T-helper 2 cell treated with Interferon-gamma antibody and Interleukin-4, amounts not matched to agents 100 ng/mL and 5 ng/mL, for 36 hours (primary cell): ENCODE measurements around the gene COBLL1. TPM values are rescaled to one million over a fixed set of nuclear protein-coding genes. Genes with fewer than 3 reads are reported as not detected.

Experiments
- intact Hi-C: fragments of 100-400 bp; cut with micrococcal nuclease; formaldehyde crosslinking; loops from one replicate; pipeline ENCODE4 v1.15.1; 2023
- total RNA-seq: library from RNA; stranded (reverse); gene quantifications from 2 replicates; pipeline ENCODE4 v1.2.3, GENCODE V29; 2022

COBLL1 gene
- total RNA-seq, 1 donor from 2014 or later, result 0.02 TPM

- intact Hi-C loops, result no loop called here
Observed at GRCh38 chr2:164824872-164825271, 16.8 kb downstream of the COBLL1 start.

- intact Hi-C loops, result no loop called here
Observed at GRCh38 chr2:164823126-164823525, 18.5 kb downstream of the COBLL1 start.

GRCh38 chr2:164821338-164821737, 20.3 kb downstream of the COBLL1 start:
- intact Hi-C loops, result no loop called here

- intact Hi-C loops, result no loop called here
Observed at GRCh38 chr2:164818149-164819136, 23.2 kb downstream of the COBLL1 start.

- intact Hi-C loops, result no loop called here
Observed at GRCh38 chr2:164816900-164817299, 24.7 kb downstream of the COBLL1 start.

- intact Hi-C loops, result no loop called here
Observed at GRCh38 chr2:164816046-164816445, 25.6 kb downstream of the COBLL1 start.

GRCh38 chr2:164815071-164815793, 26.4 kb downstream of the COBLL1 start:
- intact Hi-C loops, result no loop called here

- intact Hi-C loops, result no loop called here
Observed at GRCh38 chr2:164813535-164813934, 28.1 kb downstream of the COBLL1 start.

- intact Hi-C loops, result no loop called here
Observed at GRCh38 chr2:164812378-164812777, 29.2 kb downstream of the COBLL1 start.

GRCh38 chr2:164811819-164812218, 29.8 kb downstream of the COBLL1 start:
- intact Hi-C loops, result no loop called here

GRCh38 chr2:164810843-164811242, 30.8 kb downstream of the COBLL1 start:
- intact Hi-C loops, result no loop called here

GRCh38 chr2:164808776-164809175, 32.8 kb downstream of the COBLL1 start:
- intact Hi-C loops, result no loop called here

- intact Hi-C loops, result no loop called here
Observed at GRCh38 chr2:164803776-164804466, 37.7 kb downstream of the COBLL1 start.

GRCh38 chr2:164802095-164802707, 39.4 kb downstream of the COBLL1 start:
- intact Hi-C loops, result no loop called here

GRCh38 chr2:164800572-164800971, 41.1 kb downstream of the COBLL1 start:
- intact Hi-C loops, result no loop called here

GRCh38 chr2:164797627-164798026, 44.0 kb downstream of the COBLL1 start:
- intact Hi-C loops, result no loop called here

GRCh38 chr2:164796999-164797398, 44.6 kb downstream of the COBLL1 start:
- intact Hi-C loops, result no loop called here

GRCh38 chr2:164794432-164795231, 47.0 kb downstream of the COBLL1 start:
- intact Hi-C loops, result no loop called here

GRCh38 chr2:164794016-164794415, 47.6 kb downstream of the COBLL1 start:
- intact Hi-C loops, result no loop called here

- intact Hi-C loops, result no loop called here
Observed at GRCh38 chr2:164793529-164793928, 48.1 kb downstream of the COBLL1 start.
